Lung (tissue), 12 donors: ENCODE data around the gene PRR36. TPM values are rescaled to one million over a fixed set of nuclear protein-coding genes. Genes with fewer than 3 reads are reported as not detected.
"Not testable (repeated sequence)": the region's sequence is repeated elsewhere in the genome, so short reads cannot be mapped to it uniquely, and the experiment has no call there.

Experiments used
- ATAC-seq: fragments of 200-7000 bp; cut with Tn5 transposase; one replicate; pipeline ENCODE4 v1.9.1; 2020; ENCODE audit warnings: moderate number of reproducible peaks; ENCODE audit not compliant: insufficient read depth, low FRiP score
- DNase-seq, 3 donors: peaks; one replicate each; pipeline ENCODE4 v3.0.0-alpha.2; 2013 to 2017
- H3K27ac ChIP-seq, 2 donors: one replicate each; pipeline ENCODE4 v1.5.1; 2013; ENCODE audit warnings: mild to moderate bottlenecking in 2 of 2, moderate library complexity in 2 of 2, control low read depth in 1 of 2, inconsistent platforms in 1 of 2, low read depth in 1 of 2, low read length in 1 of 2
- H3K27me3 ChIP-seq, 3 donors: one replicate each; pipeline ENCODE4 v1.5.1; 2013; ENCODE audit warnings: low read length in 2 of 3; ENCODE audit not compliant: control insufficient read depth in 3 of 3, insufficient read depth in 3 of 3
- H3K36me3 ChIP-seq, 4 donors: one replicate each; pipeline ENCODE4 v1.5.1; 2013; ENCODE audit warnings: low read length in 4 of 4, mild to moderate bottlenecking in 1 of 4, moderate library complexity in 1 of 4; ENCODE audit not compliant: control insufficient read depth in 4 of 4, insufficient read depth in 4 of 4
- H3K4me1 ChIP-seq, 5 donors: one replicate each; pipeline ENCODE4 v1.5.1; 2013; ENCODE audit warnings: low read length in 5 of 5, mild to moderate bottlenecking in 2 of 5, moderate library complexity in 1 of 5; ENCODE audit not compliant: control insufficient read depth in 5 of 5, insufficient read depth in 5 of 5
- H3K4me3 ChIP-seq: one replicate; pipeline ENCODE4 v1.5.1; 2013; ENCODE audit warnings: mild to moderate bottlenecking, control low read depth, moderate library complexity
- H3K9ac ChIP-seq, 2 donors: one replicate each; pipeline ENCODE4 v1.5.1; 2013; ENCODE audit warnings: low read length in 2 of 2, control low read depth in 1 of 2; ENCODE audit not compliant: insufficient read depth in 1 of 2
- H3K9me3 ChIP-seq, 4 donors: one replicate each; pipeline ENCODE4 v1.5.1; 2013; ENCODE audit warnings: low read length in 3 of 4, mild to moderate bottlenecking in 1 of 4, moderate library complexity in 1 of 4; ENCODE audit not compliant: control insufficient read depth in 4 of 4, insufficient read depth in 3 of 4
- CTCF ChIP-seq: IDR thresholded peaks from 2 replicates; pipeline ENCODE4 v1.5.1; 2012; ENCODE audit warnings: mild to moderate bottlenecking; ENCODE audit errors: control extremely low read depth, extremely low read depth
- WGBS, 2 donors: extraction: QIAGEN DNeasy Blood & Tissue Kit; methylation state at CpG; one replicate each; pipeline ENCODE4 v1.1.7; 2013; 5-methylcytosine and 5-hydroxymethylcytosine counted together
- polyA plus RNA-seq, 2 donors: library from polyadenylated mRNA; stranded (reverse); fragments of 200-250 nt; gene quantifications; one replicate each; pipeline ENCODE4 v1.2.1, GENCODE V29; 2013
- total RNA-seq, 2 donors: library from RNA; depleted of rRNA in 1 of 2; stranded (reverse); fragments of >200 nt in 1 of 2; gene quantifications; one replicate each; pipeline ENCODE4 v1.2.1, GENCODE V29; 2014 to 2021
- donor health status: control.
- donor health status: control.
- donor health status: Bipolar disorder and iron deficiency.
- donor health status: healthy.
- donor health status: DM: yes; HTN: yes; CAD: no.

The PRR36 gene
- total and polyA plus RNA-seq, 4 donors, result 0.30 to 3.4 (median 1.1) TPM

- peak; percentile 56 to 74 (median 72) for DNase-seq
- WGBS, 2 donors, result 46 to 62% methylated on average over 18 of the region's 18 CpGs
- Histone ChIP-seq H3K9me3 (no peaks in the 10 kb centered on the region), H3K36me3 (no peaks in the 10 kb centered on the region), H3K4me3 (no peak overlapping the region), H3K27me3 (no peaks in the 10 kb centered on the region), H3K27ac (peak overlapping the region in 1 of 2 donors; percentile 63), H3K4me1 (peaks cover 0 to 6% (median 0%) of the 10 kb centered on the region in 5 donors), H3K9ac (peak overlapping the region in 1 of 2 donors; percentile 28)
- TF ChIP-seq CTCF, result no peak
- ATAC-seq, result peak; percentile 49
Measured at GRCh38 chr19:7894612-7895309, 20.6 kb upstream of the PRR36 start.

- not testable (repeated sequence) for H3K27ac ChIP-seq, H3K4me3 ChIP-seq
- WGBS, 2 donors, result 83% methylated on average over 18 of the region's 18 CpGs
Measured at GRCh38 chr19:7893362-7894101, 19.3 kb upstream of the PRR36 start.

GRCh38 chr19:7888826-7889217 lies 14.6 kb upstream of the PRR36 start:
- no peak overlapping the region for H3K27ac ChIP-seq
- H3K27me3 ChIP-seq, result no peaks in the 10 kb centered on the region
- no peaks in the 10 kb centered on the region for H3K9me3 ChIP-seq
- DNase-seq (no peak), ATAC-seq (no peak)
- H3K4me1 ChIP-seq, result no peaks in the 10 kb centered on the region
- H3K4me3 ChIP-seq, result peak overlapping the region; percentile 18
- TF ChIP-seq CTCF, result no peak
- H3K9ac ChIP-seq, result no peak overlapping the region
- H3K36me3 ChIP-seq, result no peaks in the 10 kb centered on the region
- WGBS, 2 donors, result 68 to 79% methylated on average over 8 of the region's 8 CpGs

More at GRCh38 chr19:7893362-7894101, 19.3 kb upstream of the PRR36 start:
- not testable (repeated sequence) for ATAC-seq, H3K36me3 ChIP-seq, H3K9ac ChIP-seq, H3K27me3 ChIP-seq, DNase-seq, H3K9me3 ChIP-seq, H3K4me1 ChIP-seq

- ATAC-seq, result peak; percentile 86
- Histone ChIP-seq H3K36me3 (no peaks in the 10 kb centered on the region), H3K9me3 (no peaks in the 10 kb centered on the region), H3K4me1 (no peaks in the 10 kb centered on the region), H3K27me3 (no peaks in the 10 kb centered on the region), H3K9ac (no peak within 1 kb of the TSS), H3K4me3 (peak within 1 kb of the TSS; percentile 18), H3K27ac (no peak within 1 kb of the TSS)
- DNase-seq, result peak; percentile 42 to 55 (median 46)
- no peak for TF ChIP-seq CTCF
- WGBS, 2 donors, result 8 to 9% methylated on average over 51 to 53 of the region's 53 CpGs
Measured at GRCh38 chr19:7888145-7888825, 14.1 kb upstream of the PRR36 start, which contains the start of gene LRRC8E. Gene LRRC8E (plus strand): TSS chr19:7888510. CDS start chr19:7895604, 7,094 bp downstream.
